Left lung (tissue), 8 donors: ENCODE data around the gene SSPN. TPM values are rescaled to one million over a fixed set of nuclear protein-coding genes. Genes with fewer than 3 reads are reported as not detected.

Experiments used
- polyA plus RNA-seq, 6 donors: library from polyadenylated mRNA; unstranded; fragments of 120-200 nt; gene quantifications; one replicate each; pipeline ENCODE4 v1.2.1, GENCODE V29; 2013; ENCODE audit not compliant: insufficient read length in 6 of 6
- total RNA-seq, 2 donors: library from RNA; stranded (reverse); fragmentation: NEBNext Ultra II Directional; extraction: Animal tissue kit (Norgen Biotek cat#: 25700); gene quantifications; one replicate each; pipeline ENCODE4 v1.2.1, GENCODE V29; 2021
- donor health status: DM: no; HTN: yes; CAD: no.
- donor health status: DM: no; HTN: no; CAD: no.

SSPN gene
- total and polyA plus RNA-seq, 8 donors = 6.9 to 18.6 (median 14.7) TPM

Other genes starting within 250 kb of the SSPN start
- gene RASSF8, start 236.9 kb upstream of the SSPN start, total RNA-seq = 10 to 100 TPM; 39.1 to 45.3 TPM
- 10 to 100 TPM; 32.5 to 42.3 (median 36.5) TPM for gene RASSF8, start 236.9 kb upstream of the SSPN start, polyA plus RNA-seq
- gene BHLHE41, start 70.5 kb upstream of the SSPN start, total RNA-seq = 10 to 100 TPM; 17.0 to 25.8 TPM
- gene BHLHE41, start 70.5 kb upstream of the SSPN start, polyA plus RNA-seq = 1 to 10 TPM in 2 of 6 donors, under 1 TPM in 4; 0.52 to 1.9 (median 0.79) TPM